A673 (cell line): ENCODE results near the gene MALAT1.

ENCODE experiments used
- CTCF ChIP-seq: fragments of 300-800, 200-600 bp; sonication (generic); conservative IDR thresholded peaks from 2 replicates; pipeline ENCODE4 v1.5.1; 2017; ENCODE audit warnings: low read depth, mild to moderate bottlenecking, antibody characterized with exemption, low read length, moderate library complexity, mixed read lengths
- EZH2 ChIP-seq: fragments of 200-600 bp; sonication (generic); IDR thresholded peaks from 2 replicates; pipeline ENCODE4 v1.6.1; 2017; ENCODE audit warnings: borderline replicate concordance, low read depth, mild to moderate bottlenecking, mixed read lengths, antibody characterized with exemption, low read length; ENCODE audit not compliant: poor library complexity, severe bottlenecking

GRCh38 chr11:65546217-65546958 lies 47.5 kb downstream of the MALAT1 start:
- TF ChIP-seq EZH2, result no peak
- TF ChIP-seq CTCF, result no peak
